HG02610 (cell line): ENCODE results near the gene CADPS.

ENCODE experiments used
- ATAC-seq: cut with Tn5 transposase; IDR thresholded peaks from one replicate; pipeline ENCODE4 v1.9.1; 2021; ENCODE audit warnings: mild to moderate bottlenecking, moderate library complexity; ENCODE audit not compliant: unreplicated experiment

The CADPS gene

GRCh38 chr3:62368705-62369475, 506.3 kb downstream of the CADPS start:
- ATAC-seq = no peak

- ATAC-seq = no peak
These were observed 506.9 kb downstream of the CADPS start for GRCh38 chr3:62368290-62368704.

- ATAC-seq = no peak
These were observed 507.4 kb downstream of the CADPS start for GRCh38 chr3:62367763-62368195.

GRCh38 chr3:62366126-62366484, 509.1 kb downstream of the CADPS start:
- no peak for ATAC-seq

GRCh38 chr3:62365391-62366125, 509.7 kb downstream of the CADPS start:
- no peak for ATAC-seq

- ATAC-seq = no peak
These were observed 511.0 kb downstream of the CADPS start for GRCh38 chr3:62364191-62364590.

- no peak for ATAC-seq
These were observed 511.9 kb downstream of the CADPS start for GRCh38 chr3:62363275-62363674.

- no peak for ATAC-seq
These were observed 513.4 kb downstream of the CADPS start for GRCh38 chr3:62361824-62362223.

- ATAC-seq = no peak
These were observed 514.0 kb downstream of the CADPS start for GRCh38 chr3:62361261-62361660.

- no peak for ATAC-seq
These were observed 515.7 kb downstream of the CADPS start for GRCh38 chr3:62359531-62359930.

- no peak for ATAC-seq
These were observed 518.9 kb downstream of the CADPS start for GRCh38 chr3:62356356-62356755.

- ATAC-seq = no peak
These were observed 519.5 kb downstream of the CADPS start for GRCh38 chr3:62355703-62356102.
